Measurements from ENCODE around the gene GCK. TPM values are rescaled to one million over a fixed set of nuclear protein-coding genes. Genes with fewer than 3 reads are reported as not detected.

Gene GCK
- total and polyA plus RNA-seq, 4 donors, result 0.09 to 12.7 (median 0.44) TPM

GRCh38 chr7:44186736-44187135, 2.5 kb downstream of the GCK start:
- TF ChIP-seq FOXA2 (IDR thresholded peaks at IDR 0.05) (no peak), HNF4G (IDR thresholded peaks at IDR 0.05) (no peak), RXRA (IDR thresholded peaks at IDR 0.05) (no peak), HNF4A (conservative IDR thresholded peaks at IDR 0.05) (no peak)
- H3K9ac ChIP-seq (ENCODE audit: low read depth in 1 of 2, low read length in 2 of 2), result no peak overlapping the region
- H3K27me3 ChIP-seq (ENCODE audit: control insufficient read depth in 4 of 4, insufficient read depth in 4 of 4, low read length in 3 of 4), result no peaks in the 10 kb centered on the region
- no peak for DNase-seq (ENCODE audit: low spot score)
- H3K4me3 ChIP-seq (ENCODE audit: low read depth in 1 of 3, low read length in 3 of 3), result no peak overlapping the region
- H3K9me3 ChIP-seq (ENCODE audit: control insufficient read depth in 4 of 4, low read length in 3 of 4), result peaks cover 6 to 16% (median 12%) of the 10 kb centered on the region in 4 donors
- H3K27ac ChIP-seq (ENCODE audit: low read depth in 1 of 2, low read length in 2 of 2), result no peak overlapping the region
- peaks cover 0 to 10% (median 4%) of the 10 kb centered on the region in 4 donors for H3K4me1 ChIP-seq (ENCODE audit: control insufficient read depth in 4 of 4, insufficient read depth in 4 of 4, low read length in 3 of 4)
- no peaks in the 10 kb centered on the region for H3K36me3 ChIP-seq (ENCODE audit: control insufficient read depth in 4 of 4, insufficient read depth in 3 of 4, low read depth in 1 of 4, low read length in 3 of 4)
- WGBS, result 81% methylated on average over 5 of the region's 5 CpGs

DNA sequence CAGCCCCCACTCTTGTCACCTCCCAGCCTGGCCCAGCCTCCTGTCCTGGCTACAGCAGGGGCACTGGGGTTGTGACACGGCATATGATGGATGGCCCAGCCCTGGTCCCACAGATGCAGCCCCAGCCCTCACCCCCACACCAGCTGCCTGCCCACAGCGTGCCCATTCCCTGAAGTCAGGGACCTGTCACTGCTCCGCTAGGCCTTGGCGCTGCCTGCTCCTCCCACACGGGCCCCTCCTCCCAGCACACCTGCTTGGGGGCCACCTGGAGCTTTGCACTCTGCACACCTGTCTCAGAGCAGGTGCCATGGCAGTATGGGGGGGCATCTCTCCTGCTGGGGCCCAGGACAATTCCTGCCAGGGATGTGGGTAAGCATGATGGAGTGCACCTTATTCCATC, 3.5 kb downstream of the GCK start:
- Histone ChIP-seq H3K9ac (ENCODE audit: low read depth in 1 of 2, low read length in 2 of 2) (no peak overlapping the region), H3K27ac (ENCODE audit: low read depth in 1 of 2, low read length in 2 of 2) (no peak overlapping the region), H3K4me1 (ENCODE audit: control insufficient read depth in 4 of 4, insufficient read depth in 4 of 4, low read length in 3 of 4) (peaks cover 0 to 10% (median 4%) of the 10 kb centered on the region in 4 donors), H3K36me3 (ENCODE audit: control insufficient read depth in 4 of 4, insufficient read depth in 3 of 4, low read depth in 1 of 4, low read length in 3 of 4) (no peaks in the 10 kb centered on the region), H3K4me3 (ENCODE audit: low read depth in 1 of 3, low read length in 3 of 3) (no peak overlapping the region), H3K9me3 (ENCODE audit: control insufficient read depth in 4 of 4, low read length in 3 of 4) (peaks cover 6 to 16% (median 12%) of the 10 kb centered on the region in 4 donors), H3K27me3 (ENCODE audit: control insufficient read depth in 4 of 4, insufficient read depth in 4 of 4, low read length in 3 of 4) (no peaks in the 10 kb centered on the region)
- TF ChIP-seq YY1 (IDR thresholded peaks at IDR 0.05), result no peak
- TF ChIP-seq FOXA1 (IDR thresholded peaks at IDR 0.05), result no peak
- TF ChIP-seq SP1 (IDR thresholded peaks at IDR 0.05), result no peak
- TF ChIP-seq, protein P1, sequence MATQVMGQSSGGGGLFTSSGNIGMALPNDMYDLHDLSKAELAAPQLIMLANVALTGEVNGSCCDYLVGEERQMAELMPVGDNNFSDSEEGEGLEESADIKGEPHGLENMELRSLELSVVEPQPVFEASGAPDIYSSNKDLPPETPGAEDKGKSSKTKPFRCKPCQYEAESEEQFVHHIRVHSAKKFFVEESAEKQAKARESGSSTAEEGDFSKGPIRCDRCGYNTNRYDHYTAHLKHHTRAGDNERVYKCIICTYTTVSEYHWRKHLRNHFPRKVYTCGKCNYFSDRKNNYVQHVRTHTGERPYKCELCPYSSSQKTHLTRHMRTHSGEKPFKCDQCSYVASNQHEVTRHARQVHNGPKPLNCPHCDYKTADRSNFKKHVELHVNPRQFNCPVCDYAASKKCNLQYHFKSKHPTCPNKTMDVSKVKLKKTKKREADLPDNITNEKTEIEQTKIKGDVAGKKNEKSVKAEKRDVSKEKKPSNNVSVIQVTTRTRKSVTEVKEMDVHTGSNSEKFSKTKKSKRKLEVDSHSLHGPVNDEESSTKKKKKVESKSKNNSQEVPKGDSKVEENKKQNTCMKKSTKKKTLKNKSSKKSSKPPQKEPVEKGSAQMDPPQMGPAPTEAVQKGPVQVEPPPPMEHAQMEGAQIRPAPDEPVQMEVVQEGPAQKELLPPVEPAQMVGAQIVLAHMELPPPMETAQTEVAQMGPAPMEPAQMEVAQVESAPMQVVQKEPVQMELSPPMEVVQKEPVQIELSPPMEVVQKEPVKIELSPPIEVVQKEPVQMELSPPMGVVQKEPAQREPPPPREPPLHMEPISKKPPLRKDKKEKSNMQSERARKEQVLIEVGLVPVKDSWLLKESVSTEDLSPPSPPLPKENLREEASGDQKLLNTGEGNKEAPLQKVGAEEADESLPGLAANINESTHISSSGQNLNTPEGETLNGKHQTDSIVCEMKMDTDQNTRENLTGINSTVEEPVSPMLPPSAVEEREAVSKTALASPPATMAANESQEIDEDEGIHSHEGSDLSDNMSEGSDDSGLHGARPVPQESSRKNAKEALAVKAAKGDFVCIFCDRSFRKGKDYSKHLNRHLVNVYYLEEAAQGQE (IDR thresholded peaks at IDR 0.05), result no peak
- no peak for TF ChIP-seq JUND (IDR thresholded peaks at IDR 0.05)
- TF ChIP-seq, protein P2, sequence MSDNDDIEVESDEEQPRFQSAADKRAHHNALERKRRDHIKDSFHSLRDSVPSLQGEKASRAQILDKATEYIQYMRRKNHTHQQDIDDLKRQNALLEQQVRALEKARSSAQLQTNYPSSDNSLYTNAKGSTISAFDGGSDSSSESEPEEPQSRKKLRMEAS (IDR thresholded peaks at IDR 0.05), result no peak
- TF ChIP-seq, protein P3, sequence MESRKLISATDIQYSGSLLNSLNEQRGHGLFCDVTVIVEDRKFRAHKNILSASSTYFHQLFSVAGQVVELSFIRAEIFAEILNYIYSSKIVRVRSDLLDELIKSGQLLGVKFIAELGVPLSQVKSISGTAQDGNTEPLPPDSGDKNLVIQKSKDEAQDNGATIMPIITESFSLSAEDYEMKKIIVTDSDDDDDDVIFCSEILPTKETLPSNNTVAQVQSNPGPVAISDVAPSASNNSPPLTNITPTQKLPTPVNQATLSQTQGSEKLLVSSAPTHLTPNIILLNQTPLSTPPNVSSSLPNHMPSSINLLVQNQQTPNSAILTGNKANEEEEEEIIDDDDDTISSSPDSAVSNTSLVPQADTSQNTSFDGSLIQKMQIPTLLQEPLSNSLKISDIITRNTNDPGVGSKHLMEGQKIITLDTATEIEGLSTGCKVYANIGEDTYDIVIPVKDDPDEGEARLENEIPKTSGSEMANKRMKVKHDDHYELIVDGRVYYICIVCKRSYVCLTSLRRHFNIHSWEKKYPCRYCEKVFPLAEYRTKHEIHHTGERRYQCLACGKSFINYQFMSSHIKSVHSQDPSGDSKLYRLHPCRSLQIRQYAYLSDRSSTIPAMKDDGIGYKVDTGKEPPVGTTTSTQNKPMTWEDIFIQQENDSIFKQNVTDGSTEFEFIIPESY (IDR thresholded peaks at IDR 0.05), result no peak
- TF ChIP-seq, protein P4, sequence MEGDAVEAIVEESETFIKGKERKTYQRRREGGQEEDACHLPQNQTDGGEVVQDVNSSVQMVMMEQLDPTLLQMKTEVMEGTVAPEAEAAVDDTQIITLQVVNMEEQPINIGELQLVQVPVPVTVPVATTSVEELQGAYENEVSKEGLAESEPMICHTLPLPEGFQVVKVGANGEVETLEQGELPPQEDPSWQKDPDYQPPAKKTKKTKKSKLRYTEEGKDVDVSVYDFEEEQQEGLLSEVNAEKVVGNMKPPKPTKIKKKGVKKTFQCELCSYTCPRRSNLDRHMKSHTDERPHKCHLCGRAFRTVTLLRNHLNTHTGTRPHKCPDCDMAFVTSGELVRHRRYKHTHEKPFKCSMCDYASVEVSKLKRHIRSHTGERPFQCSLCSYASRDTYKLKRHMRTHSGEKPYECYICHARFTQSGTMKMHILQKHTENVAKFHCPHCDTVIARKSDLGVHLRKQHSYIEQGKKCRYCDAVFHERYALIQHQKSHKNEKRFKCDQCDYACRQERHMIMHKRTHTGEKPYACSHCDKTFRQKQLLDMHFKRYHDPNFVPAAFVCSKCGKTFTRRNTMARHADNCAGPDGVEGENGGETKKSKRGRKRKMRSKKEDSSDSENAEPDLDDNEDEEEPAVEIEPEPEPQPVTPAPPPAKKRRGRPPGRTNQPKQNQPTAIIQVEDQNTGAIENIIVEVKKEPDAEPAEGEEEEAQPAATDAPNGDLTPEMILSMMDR (IDR thresholded peaks at IDR 0.05; ENCODE audit: low read depth, low read length, missing input control), result no peak
- TF ChIP-seq HNF4A (conservative IDR thresholded peaks at IDR 0.05), result no peak
- no peak for TF ChIP-seq GABPA (IDR thresholded peaks at IDR 0.05 in 1 of 2, conservative IDR thresholded peaks at IDR 0.05 in 1 of 2)
- DNase-seq (ENCODE audit: low spot score), result no peak
- 80% methylated on average over 5 of the region's 5 CpGs for WGBS
